ENCODE results near the gene P2RY2.
"Not testable (repeated sequence)": the region's sequence is repeated elsewhere in the genome, so short reads cannot be mapped to it uniquely, and the experiment has no call there.

The P2RY2 gene

DNA sequence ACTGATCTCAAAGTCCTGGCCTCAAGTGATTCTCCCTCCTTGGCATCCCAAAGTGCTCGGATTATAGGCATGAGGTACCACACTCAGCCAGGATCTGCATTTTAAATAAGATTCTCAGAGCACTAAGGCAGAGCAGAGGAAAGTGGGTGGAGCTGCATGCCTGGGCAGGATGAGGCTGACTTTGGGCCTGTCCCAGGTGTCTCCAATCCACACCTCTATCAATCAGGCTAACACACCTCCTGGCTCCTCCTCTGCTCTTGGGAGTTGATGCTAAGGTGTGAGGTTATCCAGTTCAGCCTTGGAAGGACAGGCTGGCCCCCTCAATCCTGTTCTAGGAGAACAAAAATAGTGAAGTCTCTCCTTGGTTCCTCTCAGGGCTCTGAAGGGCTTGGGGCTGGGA is 30.2 kb upstream of the P2RY2 start:
- no peak for DNase-seq (ENCODE audit: low read depth in 2 of 2)

DNA sequence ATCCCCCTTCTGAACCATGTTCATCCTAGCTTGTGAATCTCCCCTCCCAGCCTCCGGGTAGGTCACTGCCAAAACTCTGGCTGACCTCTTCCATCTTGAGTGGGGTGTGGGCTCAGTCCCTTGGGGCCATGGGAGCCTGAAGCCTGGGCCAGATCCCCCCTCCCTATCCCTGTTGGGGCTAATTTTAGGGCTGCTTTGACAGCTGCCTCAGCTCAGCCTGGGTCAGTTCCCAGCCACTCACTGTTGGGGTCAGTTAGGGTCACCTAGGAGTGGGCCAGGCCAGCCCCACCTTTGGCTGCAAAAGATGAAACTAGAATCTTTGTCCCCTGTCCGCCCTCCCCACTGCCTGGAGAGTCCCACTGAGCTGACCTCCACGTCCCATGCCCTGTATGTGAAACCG is 29.8 kb upstream of the P2RY2 start:
- no peak for DNase-seq (ENCODE audit: low read depth in 2 of 2)

DNA sequence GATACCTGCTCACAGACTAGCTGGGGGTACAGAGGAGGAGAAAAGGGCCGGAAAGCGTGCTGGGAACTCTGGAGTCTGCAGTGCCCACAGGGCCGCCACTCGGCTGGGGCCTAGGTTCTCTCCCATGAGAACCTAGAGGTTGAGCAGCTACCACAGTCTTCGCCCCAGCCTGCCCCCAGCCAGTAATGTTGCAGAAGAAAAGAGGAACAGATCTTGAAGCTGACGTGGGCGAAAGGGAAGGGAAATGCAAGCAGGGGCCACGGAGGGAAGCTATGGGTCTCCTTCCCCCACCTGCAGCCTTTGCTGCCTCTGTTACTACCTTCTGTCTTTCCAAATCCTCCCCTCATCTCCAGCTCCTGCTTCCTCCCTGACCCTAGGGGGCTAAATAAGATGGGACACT is 28.8 kb upstream of the P2RY2 start:
- no peak for DNase-seq (ENCODE audit: low read depth in 2 of 2)

DNA sequence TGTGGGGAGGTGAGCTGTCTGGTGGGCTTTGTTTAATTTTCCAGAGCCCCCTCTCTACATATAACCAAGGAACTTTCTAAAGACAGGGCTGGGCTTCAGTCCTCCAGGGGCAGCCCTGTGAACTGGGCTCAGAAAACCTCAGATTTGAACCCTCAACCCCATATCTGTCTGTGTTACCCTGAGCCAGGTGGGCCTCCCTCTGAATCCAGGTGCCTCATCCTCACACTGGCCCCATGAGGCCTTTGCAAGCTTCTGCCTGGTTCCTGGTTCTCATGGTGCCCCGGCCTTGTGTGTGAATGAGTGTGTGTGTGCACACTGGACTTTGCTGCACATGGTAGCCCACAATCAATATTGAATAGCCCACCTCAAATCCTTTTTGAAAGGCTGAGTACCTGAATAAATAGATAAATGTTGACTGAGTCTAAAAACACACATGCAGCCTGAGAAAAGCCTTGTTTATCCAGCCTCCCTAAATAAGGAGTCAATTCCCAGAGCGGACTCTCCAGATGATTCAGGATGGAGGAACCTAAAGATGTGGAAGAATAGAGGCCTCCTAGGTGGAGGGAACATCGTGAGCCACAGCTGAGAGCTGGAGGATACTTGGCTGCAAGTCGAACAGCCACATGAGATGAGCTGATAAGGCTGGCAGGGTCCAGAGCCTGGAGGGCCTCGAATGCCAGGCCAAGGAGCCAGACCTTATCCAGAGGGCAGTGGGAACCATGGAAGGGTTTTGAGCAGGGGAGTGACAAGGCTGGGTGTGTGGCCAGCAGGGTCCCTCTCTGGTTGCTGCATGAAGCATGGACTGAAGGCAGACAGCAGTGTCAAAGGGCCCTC is 28.1 kb upstream of the P2RY2 start:
- DNase-seq (ENCODE audit: low read depth in 2 of 2), result no peak

DNA sequence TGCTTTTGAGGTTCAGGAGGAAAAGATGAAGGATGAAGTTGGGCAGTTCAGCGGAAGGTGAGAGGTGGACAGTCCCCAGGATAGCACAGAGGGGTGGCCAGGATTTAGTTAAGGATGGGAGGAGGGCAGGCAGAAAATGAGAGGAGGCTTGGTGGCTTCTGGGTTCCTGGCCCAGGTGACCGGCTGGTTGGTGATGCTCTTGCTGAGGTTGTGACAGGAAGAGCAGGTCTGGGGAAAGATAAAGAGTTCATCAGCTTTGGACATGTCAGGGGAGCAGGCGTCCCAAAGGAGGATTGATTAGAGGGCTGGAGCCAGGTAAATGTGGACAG is 27.6 kb upstream of the P2RY2 start:
- DNase-seq (ENCODE audit: low read depth in 2 of 2), result no peak

DNA sequence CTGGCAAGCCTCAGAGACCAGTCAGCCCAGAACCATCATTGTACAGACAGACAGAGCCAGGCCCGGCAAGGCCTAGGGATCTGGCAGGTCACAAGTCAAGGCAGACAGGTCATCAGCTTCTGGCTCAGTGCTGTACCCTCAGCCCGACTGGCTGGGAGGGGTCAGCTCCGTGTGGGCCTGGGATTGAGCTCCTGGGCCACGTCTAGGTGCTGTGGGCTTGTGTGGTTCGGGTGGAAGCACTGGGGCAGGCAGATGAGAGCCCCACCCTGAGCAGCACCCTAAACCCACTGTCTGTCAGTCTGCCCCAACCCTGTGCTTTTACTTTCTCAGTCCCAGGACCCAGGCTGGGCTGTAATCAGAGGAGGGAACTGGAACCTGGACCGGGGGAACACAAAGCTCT is 26.9 kb upstream of the P2RY2 start:
- DNase-seq (ENCODE audit: low read depth in 2 of 2), result no peak

DNA sequence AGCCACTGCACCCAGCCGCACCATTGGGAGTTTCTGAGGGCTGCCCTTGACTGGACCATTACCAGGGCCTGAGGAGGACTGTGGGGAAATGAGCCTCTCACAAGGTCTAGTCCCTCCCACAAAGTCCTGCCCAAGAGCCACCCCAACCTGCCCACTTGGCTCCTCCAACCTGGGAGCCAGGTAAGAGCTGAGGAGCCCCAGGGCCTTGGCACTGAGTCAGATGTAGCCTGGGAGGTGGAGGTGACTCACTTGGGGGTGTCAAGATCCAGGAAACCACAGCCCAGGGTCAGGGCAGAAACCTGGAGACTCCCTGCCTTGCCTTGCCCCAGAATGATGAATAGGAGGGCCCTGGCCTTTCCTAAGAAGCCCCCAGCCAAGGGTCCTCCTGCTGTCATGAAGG is 25.8 kb upstream of the P2RY2 start:
- no peak for DNase-seq (ENCODE audit: low read depth in 2 of 2)

DNA sequence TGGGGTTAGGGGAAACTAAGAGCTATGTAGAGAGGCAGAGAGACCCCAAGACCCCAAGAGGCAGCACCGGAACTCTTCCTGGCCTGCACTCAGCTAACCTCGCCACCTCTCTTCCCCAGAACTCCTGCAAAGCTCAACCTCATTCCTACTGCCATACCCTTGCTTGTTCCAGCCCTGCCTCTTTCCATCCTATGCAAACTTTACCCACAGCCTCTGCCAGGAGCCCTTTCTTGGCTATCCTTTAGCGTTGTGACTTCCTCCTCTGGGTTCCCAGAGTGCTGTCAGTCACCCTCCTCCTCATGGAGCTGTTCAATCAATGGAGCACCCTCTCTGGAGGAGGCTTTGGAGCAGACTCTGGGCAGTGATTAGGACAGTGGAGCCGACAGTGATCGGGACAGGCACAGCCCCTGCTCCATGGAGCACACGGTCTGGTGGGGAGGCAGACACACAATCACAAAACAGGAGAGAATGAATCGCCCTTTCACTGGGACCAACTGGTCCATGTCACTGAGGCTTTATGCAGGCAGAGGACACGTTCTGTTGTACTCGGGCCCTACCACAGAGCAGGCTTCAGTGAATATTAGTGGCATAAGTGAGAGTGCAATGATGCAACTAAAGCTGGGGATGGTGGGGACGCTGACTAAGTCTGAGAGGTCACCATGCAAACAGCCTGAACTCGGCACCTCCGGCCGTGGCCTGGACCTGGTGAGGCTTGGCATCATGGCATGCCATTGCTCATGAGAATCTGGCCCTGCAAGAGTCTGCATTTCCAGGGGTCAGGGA is 24.6 kb upstream of the P2RY2 start:
- no peak for DNase-seq (ENCODE audit: low read depth in 2 of 2)

DNA sequence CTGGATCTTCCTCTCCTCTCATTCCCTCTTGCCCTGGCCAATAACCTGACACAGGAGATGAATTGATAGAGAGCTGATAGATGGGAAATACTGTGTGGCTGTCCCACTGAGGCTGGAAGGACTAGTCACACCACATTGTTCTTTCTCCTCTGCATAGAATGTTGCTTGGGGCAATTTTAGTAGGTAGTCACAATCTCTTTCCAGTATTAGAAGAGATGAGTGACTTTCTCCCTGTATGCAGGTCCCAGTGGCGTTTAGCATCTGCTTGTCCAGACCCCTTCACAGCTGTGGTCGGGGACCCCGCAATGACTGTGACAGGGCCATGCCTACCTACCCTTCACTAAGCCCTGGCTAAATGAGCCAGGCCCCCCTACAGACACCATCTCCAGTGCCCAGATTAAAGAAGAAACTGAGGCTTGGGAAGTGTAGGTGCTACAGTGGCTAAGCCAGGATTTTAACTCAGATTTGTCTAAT is 24.0 kb upstream of the P2RY2 start:
- DNase-seq (ENCODE audit: low read depth in 2 of 2), result no peak

DNA sequence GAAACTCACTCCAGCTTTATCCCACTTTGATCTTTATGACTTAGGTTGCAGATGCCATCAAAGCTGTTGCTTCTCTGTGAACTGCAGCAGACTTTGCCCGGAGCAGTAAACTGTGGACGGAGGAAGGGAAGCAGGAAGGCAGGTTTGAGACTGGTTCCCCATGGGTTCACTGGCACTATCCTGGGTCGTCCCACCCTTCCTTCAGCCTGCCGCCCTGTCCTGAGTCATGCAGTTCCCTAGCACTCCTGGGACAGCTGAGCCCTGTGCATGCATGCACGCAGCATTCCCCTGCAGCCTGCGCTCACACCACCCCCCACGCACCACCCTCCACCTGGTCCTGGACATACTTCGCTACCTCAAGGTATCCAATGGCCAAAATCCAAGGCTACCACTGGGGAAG is 23.5 kb upstream of the P2RY2 start:
- DNase-seq (ENCODE audit: low read depth in 2 of 2), result no peak

DNA sequence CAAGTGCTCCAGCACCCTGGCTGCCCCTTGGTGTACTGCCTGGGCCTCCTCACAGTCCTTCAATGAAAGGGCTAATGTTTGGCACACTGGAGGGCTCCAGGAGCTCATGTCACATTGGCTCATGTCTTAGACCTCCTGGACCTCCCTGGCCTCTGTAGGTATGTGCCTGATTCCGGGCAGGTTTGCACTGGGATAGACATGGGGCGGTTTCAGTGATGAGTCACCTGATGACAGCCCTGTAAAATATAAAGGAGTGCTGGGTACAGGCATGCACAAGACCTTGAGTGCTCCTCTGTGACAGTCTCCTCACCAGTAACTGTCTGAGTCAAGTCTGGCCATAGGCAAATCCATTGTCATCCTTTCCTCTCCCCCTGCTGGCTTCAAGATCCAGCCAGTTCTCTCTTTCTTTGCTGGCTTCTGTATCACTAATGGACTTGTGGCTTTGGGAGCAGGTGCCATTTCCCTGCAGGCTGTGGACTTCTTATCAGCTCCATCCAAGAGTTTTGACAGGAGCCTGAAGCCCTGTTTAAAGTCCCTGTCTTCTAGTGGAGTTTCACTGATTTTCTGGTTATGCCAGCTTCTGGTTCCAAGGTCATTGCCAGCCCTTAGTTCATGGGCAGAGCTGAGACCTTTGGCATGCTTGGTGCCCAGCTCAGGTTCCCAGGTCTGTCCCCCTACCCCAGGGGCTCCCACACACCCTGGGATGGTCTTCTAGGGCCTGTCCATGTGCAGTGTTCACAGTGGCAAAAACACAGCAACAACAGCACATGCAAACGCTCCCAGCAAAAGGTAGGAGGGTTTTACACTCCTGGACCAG is 22.7 kb upstream of the P2RY2 start:
- no peak for DNase-seq (ENCODE audit: low read depth in 2 of 2)

DNA sequence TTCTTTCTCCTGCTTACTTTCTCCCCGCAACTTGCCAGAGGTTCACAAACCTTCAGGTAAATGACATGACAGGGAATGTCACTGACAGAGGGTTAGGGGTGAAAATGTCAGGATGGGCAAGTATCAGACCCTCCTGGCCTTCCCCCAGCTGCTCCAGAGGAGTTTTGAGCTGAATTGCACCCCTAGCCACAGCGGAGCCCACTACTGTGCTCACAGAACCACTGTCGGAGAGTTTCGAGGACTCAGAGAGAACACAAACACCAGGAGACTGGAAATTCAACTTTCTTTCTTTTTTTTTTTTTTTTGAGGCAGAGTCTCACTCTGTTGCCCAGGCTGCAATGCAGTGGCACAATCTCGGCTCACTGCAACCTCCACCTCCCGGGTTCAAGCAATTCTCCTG is 21.5 kb upstream of the P2RY2 start:
- no peak for DNase-seq (ENCODE audit: low read depth in 2 of 2)

DNA sequence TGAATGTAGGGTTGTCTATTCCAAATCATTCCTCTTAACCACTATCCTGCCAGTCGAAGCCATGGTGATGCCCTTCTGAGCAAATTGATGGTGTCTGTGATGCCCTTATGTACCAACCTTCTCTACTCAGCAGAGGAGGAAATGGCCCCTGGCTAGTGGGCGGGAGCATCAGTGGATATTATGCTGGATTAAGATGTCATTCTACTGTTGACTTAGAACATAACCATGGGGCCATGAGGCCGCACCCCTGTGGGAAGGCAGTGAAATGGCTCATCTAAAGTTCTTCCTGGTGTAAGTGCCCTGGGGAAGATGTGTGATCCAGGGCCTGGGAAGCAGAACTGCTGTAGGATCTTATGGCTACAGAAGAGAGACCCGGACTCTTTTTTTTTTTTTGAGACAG is 20.7 kb upstream of the P2RY2 start:
- no peak for DNase-seq (ENCODE audit: low read depth in 2 of 2)

DNA sequence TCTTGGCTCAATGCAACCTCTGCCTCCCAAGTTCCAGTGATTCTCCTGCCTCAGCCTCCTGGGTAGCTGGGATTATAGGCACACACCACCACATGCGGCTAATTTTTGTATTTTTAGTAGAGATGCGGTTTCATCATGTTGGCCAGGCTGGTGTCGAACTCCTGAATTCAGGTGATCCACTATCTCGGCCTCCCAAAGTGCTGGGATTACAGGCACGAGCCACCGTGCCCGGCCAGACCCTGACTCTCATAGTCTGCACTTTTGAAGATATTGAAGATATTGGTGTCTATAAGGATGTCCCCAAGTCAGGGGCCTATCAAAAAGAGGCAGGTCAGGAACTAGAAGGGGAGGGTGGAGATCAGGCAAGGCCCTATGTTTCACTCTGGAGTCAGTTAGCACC is 20.3 kb upstream of the P2RY2 start:
- not testable (repeated sequence) for DNase-seq (ENCODE audit: low read depth in 2 of 2)

DNA sequence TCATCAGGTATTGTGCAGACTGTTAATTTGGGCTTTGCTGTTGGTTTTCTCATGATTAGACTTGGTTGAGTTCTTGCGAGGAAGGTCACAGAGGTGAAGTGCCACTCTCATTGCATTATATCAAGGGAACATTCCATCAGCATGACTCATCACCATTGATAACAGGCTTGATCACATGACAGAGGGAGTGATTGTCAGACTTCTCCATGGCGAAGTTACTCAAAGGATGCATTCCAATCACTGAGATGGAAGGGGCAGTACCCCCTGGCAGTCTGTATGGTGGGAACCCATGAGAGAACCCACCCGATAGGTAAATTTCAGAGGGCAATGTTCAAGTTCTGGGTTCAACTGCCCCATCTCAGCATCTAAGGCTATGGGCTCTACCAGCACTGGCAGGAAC is 19.4 kb upstream of the P2RY2 start:
- no peak for DNase-seq (ENCODE audit: low read depth in 2 of 2)

DNA sequence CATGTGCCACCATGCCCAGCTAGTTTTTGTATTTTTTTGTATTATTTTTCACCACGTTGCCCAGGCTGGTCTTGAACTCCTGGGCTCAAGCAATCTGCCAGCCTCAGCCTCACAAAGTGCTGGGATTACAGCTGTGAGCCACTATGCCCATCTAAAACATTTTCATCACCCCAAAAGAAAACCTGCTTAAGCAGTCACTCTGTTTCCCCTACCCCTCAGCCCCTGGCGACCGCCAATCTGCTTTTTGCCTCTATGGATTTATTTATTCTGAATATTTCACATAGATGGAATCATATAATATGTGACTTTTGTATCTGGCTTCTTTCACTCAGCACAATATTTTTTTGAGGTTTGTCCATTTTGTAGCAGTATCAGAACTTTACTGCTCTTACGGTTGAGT is 18.6 kb upstream of the P2RY2 start:
- DNase-seq (ENCODE audit: low read depth in 2 of 2), result no peak

DNA sequence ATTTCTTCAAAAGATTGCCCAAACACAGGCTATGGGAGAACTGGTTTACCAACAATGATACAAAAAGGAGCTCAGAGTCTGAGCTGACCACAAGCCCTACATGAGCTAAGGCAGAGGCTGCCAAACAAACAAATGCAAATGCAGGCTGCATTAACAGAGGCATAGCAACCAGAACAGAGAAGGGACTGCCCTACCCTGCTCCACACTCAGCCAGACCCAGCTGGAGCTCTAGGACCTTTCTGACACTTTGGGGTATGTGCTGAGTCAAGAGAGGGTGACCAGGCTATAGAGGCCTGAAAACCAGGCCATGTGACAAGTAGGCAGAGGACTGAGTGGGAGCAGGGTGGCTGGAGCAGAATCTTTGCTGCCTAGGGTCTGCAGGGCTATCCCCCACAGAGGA is 17.8 kb upstream of the P2RY2 start:
- no peak for DNase-seq (ENCODE audit: low read depth in 2 of 2)

DNA sequence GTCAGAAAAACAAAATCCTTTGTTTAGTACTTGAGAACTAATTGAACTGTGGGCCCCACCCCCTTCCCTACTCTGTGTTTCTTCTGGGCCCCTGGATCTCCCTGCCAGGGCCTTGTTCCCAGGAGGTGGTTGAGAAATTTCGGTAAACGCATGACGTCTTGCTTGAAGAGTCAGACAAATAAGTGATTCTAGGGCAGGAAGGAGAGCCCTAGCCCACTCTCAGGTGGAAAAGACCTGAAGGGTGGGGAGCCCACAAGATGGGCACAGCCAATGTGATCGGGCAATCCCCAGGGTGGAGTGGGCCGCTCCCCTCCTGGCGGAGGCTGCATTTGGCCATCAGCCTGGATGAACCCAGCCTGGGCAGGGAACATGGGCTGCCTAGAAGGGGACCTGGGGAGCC is 16.8 kb upstream of the P2RY2 start:
- DNase-seq (ENCODE audit: low read depth in 2 of 2), result no peak

DNA sequence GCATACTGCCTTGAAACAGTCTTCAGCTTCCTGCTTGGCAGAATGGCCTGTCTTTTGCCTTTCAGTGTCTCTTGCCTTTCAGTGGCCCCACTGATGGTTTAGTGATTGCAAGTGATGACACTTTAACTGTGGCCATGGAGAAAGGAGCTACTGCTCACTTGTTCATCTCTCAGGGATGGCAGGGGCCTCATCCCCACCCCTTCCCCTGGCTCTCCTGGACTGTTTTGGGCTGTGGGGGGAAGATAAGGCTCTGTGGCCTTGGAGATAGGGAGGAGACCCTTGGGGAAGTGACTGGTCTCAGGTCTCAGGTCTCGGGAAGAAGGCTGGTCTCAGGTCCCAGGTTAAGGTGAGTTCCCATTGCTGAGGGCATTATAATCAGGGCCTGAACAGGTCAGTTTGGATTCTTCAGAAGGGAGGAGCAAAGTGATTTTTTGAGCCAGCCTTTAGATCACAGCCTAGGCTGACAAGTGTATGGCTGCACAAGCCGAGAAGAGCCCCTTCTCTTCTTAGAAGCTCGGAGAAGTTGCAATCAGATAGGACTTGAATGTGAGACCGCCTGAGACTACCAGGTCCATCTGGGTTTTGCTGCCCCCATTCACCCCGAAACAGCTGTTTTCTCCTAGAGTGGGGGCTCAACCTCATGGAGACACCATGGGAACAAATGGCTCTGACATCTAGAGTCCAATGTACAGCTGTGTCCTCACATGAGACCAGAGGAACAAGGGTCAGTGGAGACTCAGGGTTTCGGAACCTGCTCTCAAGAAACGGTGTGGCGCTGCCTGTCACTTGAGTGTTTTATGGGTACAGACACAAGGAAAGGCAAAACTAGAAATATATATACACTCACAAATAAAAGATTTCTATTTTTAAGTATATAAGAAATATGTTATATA is 15.9 kb upstream of the P2RY2 start:
- no peak for DNase-seq (ENCODE audit: low read depth in 2 of 2)

DNA sequence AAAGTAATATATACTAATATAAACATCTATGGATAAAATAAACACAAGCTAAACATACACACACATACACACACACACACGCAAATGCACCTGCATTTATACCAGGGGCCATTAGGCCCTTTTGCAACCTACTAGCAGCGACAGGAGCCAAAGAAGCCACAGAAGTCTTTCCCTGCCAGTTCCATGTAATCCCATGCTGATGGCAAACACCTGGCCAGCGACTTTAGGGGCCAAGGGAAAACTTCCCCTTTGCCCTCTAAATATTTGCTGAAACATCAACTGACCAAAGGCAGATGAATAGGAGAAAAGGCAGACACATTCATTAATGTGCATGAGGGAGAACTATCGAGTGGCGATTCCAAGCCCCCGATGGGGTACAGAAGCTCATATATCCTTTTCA is 14.8 kb upstream of the P2RY2 start:
- no peak for DNase-seq (ENCODE audit: low read depth in 2 of 2)

DNA sequence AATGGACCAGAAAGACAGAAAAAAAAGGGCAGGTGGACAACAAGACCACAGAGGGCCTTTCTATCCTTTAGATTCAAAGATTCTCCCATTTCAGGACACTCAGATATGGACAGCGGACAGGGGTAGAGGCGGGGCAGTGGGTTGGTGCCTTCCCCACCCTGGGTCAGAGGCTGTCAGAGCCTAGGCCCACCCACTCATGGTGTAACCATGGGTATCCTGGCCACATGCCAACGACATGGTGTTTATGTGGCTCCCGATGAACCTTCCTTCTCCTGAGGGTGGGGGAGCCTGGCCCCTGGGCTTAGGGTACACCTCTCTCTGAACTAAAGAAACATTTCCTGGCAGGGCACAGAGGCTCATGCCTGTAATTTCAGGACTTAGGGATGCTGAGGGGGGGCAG is 14.3 kb upstream of the P2RY2 start:
- no peak for DNase-seq (ENCODE audit: low read depth in 2 of 2)

DNA sequence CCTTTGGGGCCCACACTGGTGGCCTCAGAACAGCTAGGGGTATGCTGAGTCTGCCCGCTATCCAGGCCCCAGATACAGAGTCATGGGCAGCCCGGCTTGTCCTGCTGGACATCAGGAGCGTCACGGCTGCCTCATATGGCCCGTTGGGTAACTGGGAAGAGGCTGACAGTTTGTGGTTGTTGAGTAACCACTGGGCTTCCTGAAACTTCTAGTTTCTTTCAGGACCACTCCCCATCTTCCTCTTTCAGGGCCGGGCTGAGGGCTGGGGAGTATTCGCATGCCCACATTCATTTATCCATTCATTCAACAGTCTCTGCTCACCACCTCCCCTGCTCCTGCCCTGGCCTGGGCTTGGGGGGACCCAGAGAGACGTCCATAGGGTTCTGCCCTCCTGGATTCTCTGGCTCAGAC is 13.4 kb upstream of the P2RY2 start:
- DNase-seq (ENCODE audit: low read depth in 2 of 2), result no peak
